Measurements from ENCODE around the gene DBNDD1.
"Not testable (repeated sequence)": the region's sequence is repeated elsewhere in the genome, so short reads cannot be mapped to it uniquely, and the experiment has no call there.

DBNDD1 gene

DNA sequence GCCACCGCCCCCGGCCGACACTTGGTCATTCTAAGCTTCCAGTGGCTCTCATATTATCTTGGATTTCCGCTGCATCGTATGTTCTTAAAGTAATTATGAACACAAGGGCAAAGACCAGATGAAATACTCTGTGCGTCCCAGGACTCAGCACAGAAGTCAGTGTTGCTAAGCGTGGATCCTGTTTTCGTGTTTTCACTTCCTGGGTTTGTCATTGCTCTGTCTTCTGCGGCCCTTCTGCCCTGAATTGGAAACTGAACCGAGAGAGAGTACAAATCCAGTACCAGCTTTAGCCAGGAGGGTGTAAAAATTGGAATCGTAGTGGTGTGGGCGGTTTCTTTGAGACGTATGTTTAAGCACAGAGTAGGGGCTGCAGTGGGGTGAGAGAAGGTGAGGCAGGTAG lies 32.7 kb downstream of the DBNDD1 start:
- DNase-seq: no peak

DNA sequence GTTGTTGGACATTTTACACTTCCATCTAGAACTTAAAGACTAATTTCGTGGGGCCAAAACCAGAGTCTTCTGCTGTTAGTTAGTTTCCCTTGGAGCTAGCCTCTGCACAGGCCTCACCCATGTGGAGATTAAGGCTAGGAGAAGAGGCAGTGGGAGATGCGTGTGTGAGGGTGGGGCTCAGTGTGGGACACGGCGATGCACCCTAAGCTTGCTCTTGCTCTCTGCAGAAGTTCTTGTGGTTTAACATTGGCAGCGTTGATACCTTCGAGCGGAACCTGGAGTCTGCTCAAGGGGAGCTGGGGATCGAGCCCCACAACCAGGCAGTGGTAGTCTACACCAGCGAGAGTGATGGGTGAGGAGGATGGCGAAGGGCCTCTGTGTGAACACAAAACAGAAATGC lies 34.0 kb downstream of the DBNDD1 start:
- no peak for DNase-seq

DNA sequence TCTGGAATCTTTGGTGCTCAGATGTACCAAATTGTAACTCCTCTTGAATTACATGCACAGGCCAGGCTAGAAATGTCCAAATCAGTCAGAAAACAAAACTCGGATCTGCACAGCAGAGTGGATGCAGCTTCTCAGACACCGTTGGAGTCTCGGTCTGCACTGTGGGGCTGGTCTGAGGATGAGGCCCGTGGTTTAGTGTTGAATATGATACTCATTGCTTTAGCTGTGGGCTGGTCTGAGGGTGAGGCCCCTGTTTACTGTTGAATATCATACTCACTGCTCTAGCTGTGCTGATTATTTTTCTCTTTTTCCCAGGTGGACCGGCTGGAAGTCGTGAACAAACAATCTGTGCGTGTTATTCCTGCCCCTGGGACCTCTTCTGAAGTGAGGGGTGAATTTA lies 35.0 kb downstream of the DBNDD1 start:
- no peak for DNase-seq

DNA sequence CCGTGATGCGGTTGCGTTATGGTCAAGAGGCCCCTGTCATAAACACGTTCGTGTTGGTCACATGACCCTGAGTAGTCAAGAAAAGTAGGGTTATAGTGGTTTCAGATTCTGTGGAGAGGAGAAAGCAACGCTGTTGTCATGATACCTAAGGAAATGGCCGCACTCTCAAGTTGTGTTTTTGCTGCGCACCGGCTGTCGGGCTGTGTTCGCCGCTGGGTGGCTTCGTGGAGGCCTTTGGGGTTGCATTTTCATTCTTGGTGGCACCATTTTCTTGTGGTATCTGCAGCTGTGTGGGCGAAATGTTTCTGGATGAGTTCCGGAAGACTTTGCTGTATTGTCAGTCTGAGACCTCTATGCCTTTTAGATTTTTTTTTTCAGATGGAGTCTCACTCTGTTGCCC lies 35.7 kb downstream of the DBNDD1 start:
- no peak for DNase-seq

DNA sequence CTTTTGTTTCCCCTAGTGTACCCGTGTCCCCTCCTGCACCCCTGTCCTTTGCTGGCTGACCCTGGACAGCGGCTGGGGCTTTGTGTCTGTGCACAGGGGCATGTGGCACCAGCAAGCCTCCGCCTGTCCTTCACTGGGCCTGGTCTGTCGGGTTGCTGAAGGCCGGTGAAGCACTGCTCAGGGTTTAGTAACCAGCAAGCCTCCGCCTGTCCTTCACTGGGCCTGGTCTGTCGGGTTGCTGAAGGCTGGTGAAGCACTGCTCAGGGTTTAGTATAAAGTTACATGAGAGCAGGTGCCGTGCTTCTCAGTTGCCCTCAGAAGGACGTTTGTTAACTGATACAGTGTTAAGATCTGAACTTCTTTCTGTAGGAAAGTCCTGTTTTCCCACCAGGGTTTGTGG lies 36.9 kb downstream of the DBNDD1 start:
- no peak for DNase-seq

DNA sequence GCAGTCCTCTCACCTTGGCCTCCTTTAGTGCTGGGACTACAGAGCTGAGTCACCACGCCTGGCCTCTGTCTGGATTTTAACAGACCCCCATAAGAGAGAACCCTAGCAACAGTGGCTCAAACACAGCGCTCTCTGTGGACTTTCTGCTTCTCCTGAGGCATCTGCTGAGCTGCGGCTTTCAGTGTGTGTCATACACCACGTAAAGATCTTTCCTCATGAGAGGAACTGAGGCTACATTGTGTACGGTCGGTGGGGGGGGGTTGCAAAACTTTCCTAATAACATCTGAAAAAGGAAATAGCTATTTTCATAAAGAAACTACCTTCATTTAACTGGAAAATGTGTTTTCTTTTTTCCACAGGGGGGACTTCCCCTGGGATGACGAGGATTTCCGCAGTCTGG lies 37.8 kb downstream of the DBNDD1 start:
- no peak for DNase-seq

DNA sequence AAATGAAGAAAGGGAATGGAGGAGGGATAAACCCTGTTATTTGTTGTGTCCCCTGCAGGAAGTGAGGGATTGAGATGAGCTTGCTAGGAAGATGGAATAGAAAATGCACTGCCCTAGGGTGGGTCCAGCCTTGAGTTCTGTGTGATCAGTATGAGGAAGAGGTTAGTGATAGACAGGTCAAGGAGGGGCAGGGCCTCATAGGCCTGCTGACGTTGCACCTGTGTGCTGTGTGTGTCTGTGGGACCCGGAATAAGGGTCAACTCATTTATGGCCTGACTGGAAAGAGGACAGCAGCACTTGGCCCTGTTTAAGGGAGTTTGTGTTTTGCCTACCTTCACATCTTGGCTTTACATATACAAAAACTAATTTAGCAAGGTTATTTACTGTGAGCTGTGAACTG lies 44.4 kb downstream of the DBNDD1 start:
- DNase-seq: no peak

DNA sequence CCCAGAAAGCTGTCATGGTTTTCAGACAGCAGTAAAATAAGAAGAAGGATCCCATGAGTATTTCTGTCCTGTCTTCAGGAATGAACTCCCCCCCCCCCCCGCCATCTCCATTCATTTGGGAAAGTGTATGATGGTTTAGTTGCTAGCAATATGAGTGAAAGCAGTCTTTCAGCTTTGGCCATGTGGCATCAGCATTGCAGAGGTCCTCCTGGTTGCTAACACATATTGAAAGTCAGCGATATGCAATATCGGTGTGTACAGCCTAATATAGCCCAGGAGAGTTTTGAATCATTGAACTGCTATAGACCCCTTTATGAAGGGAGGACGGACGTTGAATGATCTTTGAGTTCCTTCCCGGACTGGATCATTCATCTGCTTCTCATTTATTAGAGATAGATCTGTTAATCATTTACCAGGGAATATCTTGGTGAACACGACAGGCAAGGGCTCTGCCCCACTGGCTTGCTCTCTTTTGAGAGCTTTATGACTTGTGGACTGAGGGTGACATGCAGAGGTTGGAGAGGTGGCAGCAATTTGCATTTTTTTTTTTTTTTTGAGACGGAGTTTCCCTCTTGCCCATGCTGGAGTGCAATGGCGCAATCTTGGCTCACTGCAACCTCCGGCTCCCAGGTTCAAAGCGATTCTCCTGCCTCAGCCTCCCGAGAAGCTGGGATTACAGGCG lies 45.5 kb downstream of the DBNDD1 start:
- peak; percentile 90 for DNase-seq

DNA sequence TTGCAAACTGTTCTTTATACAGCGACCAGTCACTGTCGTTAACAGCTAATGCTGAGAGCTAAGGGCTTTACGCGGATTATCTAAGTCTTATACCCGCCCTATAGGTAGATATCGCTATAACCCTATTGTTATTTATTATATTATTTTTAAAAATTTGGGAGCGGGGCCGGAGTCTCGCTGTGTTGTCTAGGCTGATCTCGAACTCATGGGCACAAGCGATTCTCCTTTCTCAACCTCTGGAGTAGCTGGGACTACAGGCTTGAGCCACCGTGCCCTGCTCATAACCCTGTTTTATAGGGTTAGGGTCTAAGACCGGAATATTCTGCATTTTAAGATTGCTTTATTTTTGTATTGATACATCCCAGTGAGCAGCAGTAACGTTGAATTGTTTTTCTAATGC lies 46.0 kb downstream of the DBNDD1 start:
- DNase-seq: peak; percentile 45

DNA sequence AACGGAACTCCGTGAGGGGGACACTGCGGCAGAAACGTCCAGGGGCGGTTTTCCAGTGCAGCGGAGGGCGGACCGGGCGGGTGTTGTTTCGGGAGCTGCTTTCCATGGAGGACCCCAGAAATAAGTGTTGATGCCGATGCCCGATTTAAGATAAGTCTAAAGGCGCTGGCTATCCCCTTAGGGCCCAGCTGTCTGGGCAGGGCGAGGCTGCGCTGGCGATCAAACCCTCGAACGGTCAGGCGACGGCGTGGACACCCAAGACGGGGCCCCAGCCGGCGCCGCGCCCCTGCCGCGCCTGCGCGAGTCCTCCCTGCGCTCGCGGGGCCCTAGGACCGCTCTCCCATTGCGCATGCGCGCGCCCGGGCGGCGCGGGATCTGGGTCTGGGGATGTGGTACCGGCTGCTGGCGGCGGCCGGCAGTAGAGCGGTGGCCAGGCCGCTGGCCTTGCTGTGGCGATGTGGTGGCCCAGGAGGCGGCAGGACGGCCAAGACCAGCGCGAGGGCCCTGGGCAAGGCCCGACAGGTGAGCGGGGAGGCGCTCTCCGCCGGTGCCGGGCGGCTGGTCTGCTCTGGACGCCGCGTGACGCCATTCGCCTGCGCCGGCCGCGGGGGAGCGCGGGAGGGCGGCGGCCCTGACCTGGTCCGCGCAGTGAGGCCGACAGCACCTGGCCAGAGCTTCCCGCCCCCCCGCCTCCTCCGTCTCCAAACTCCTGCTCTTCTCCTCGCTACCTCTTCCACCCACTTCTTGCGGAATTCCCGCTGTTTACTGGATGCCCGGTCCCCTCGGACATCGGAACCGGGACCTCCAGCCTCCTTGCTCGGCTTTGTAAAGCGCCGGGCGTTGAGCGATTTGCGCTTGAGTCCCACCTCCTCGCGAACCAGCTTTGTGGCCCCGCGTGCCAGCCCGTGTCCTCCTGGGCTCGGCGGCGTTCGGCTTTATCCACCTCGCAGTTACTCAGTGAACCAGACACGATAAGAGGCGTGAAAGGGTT lies 46.7 kb downstream of the DBNDD1 start:
- DNase-seq: peak; percentile 91

DNA sequence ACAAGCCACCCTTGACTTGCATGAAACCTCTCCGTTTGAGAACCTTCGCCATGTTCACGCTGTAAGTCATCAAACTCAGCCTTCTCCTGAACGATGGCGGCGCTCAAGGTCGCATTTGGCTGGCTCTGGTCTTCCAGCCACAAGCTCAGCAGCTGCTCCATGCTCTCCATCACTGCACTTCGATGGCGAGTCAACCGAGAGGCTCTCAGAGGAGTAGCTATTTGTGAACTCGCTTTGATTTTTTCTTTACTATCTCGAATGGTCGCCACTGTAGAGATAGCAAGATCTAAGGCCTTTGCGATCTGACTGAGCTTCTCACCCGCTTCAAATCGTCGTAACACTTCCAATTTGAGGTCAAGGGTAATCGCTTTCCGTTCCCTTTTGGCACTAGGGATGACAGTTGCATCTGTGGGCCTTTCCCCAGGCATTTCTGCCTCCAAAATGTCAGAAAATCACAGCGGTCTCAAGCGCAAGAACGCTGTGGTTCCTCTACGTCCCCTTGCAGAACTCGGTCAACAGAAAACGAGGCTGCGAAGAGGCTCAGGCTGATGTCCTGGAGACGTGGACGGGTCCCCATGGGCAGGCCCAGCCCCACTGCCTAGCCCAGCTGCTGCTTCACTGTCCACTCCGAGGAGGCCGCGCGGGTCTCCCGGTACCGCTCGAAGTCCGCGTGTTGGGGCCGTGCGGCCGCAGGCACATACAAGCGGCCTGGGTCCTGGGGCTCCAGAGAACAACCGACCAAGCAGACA lies 47.6 kb downstream of the DBNDD1 start:
- DNase-seq: peak; percentile 69

DNA sequence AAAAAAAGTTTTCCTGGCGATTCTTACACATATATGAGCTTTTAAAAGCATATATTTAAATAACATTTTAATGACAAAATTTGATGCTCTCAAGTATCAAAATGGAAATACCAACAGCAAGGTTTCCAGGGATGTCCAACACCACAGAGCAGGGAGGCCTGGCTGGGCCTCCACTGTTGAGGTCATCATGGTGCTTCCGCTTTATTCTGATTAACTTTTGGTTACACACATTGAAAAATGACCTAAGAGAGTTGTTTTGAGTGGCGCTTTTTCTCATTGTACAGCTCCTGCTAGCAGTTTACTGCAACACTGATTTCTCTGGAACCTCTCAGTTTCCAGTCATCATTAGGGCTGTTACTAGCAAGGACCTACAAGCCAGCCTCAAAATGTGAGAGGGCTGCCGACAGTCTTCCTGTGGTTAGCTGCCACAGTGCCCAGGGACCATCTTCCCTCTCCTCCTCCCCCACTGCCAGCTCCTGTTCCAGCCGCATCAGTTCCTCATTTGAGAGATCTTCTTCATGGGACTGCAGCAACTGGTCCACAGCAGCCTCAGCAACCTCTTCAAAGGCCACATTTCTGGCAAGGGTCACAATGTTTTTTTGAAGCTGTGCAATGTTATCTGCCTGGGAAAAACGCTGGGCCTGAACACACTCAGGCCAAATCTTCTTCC lies 49.4 kb downstream of the DBNDD1 start:
- no peak for DNase-seq

DNA sequence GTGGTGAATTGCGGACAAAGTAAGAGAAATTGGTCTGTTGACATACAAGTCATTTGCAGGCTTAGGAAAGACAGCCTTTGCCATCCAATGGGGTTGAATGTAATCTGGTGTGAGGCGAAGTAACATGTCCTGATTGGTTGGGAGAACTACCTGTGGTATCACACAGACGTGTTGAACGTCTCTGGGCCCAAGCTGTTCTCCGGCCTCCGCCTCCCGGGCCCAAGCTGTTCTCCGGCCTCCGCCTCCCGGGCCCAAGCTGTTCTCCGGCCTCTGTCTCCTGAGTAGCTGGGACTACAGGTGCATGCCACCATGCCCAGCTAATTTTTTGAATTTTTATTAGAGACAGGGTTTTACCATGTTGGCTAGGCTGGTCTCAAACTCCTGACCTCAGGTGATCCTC lies 51.2 kb downstream of the DBNDD1 start:
- not testable (repeated sequence) for DNase-seq

DNA sequence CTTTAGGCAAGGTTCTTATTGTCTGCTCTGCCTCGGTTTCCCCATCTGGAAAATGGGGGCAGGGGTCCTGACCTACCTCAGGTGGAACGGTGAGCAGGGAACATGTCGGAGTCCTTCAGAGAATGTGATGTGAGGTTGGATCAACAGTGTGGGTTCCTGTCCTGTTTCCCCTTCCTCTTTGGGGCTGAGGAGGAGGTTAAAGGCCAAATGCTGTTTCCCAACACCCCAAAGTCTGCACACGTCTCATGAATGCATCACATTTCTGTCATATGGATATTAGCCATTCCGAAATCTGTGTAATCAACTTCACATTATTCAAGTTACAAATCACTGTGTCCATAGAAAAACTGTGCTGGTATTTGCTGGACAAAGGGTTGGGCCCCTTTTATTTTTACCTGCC lies 51.8 kb downstream of the DBNDD1 start:
- DNase-seq: not testable (repeated sequence)

DNA sequence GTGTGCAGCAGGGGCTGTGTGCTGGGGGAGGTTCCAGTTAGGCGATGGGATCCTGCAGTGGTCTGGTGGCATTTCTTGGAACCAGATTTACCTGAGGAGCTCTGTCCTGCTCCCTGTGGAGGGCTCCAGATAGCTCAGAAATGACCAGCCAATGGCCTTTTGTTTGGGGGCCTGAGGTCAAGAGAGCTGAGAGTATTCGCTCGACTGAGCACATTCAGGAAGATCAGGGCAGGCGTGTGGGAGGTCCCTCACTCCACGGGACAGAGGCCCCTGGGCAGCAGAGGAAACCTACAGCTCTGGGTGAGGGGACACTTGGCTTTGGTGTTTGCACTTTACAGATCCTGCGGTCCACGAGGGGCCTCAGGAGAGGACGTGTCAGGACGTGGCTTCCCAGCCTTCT lies 52.5 kb downstream of the DBNDD1 start:
- no peak for DNase-seq

DNA sequence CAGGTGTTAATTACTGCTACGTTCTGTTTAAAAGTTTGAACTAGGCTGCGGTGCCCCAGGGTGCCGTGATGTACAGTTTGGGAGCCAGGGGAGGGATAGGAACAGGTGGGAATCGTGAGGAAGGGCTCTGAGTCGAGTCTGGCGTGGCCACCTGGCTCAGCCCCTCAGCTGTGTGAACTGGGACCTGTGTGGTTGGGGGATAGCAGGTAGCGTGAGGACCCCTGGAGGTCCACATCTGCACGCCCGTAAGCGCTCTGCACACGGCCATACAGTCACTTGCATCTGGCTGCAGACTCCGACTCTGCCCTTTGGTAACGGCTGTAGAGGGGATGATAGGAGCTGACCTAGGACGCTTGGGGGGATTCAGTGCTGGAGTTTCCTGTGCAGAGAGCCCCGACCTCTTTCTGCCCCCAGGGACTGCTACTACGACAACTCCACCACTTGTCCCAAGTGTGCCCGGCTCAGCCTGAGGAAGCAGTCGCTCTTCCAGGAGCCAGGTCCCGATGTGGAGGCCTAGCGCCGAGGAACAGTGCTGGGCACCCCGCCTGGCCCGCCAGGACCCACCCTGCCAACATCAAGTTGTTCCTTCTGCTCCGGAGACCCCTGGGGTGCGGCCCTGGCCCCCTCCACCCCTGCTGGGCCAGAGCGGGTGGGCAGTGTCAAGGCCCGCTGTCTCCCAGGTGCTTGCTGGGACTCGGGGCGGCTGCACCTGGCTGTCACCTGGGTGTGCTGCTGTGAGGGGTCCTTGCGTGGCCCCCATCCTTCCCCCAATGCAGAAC lies 53.6 kb downstream of the DBNDD1 start:
- no peak for DNase-seq

DNA sequence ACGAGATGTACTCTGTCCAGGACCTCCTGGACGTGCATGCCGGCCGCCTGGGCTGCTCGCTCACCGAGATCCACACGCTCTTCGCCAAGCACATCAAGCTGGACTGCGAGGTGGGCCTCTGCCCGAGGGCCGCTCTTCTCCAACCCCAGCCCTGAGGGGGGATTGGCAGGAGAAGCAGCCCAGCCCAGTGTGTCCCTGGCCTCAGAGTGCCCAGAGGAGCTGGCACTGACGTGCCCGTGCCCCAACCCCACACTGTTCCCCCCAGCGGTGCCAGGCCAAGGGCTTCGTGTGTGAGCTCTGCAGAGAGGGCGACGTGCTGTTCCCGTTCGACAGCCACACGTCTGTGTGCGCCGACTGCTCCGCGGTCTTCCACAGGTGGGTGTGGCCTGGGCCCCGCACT lies 55.1 kb downstream of the DBNDD1 start:
- no peak for DNase-seq

DNA sequence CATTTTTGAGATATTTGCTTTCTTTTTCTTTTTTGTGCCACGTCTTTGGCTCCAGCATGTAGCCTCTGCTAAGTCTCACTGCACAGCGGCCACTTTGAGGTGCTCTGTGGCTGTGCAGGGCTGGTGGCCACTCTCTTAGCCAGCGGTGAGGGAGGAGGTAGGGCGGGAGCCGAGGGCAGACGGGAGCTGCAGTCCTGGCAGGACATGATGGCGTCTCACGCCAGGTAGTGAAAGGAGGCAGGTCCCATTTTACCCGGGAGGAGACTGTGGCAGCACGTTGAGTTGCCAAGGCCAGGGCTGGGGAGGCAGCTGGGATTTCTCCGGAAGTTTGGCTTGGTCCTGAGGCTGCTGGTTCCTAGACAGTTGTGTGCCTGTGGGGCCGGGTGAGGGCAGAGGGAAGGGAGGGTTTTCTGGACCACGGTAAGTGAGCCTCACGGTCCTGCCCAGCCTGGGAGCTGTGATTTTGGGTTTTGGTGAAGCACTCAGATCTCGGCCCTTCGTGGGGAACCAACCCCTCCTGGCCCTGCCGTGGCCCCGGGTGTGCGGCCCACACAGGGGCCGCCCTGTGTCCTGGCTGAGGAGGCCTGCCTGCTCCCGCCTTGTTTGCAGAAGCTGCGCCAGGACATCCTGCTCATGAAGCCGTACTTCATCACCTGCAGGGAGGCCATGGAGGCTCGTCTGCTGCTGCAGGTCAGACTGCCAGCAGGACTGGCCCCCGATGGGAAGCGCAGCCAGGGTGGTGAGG lies 56.3 kb downstream of the DBNDD1 start:
- no peak for DNase-seq

DNA sequence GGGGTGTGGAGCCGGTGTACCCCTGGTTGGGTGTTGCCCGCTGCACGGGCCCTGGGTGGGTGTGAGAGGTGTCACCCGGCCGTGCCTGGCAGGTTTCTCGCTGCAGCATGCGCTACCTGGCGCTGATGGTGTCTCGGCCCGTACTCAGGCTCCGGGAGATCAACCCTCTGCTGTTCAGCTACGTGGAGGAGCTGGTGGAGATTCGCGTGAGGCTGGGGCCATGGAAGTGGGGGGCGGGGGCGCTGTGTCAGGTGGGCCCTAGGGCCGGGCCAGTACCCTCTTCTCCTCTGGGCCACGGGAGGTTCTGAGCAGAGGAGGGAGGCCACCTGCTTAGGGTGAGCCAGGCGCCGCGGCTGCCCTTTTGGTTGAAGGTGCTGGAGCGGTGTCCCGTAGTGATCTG lies 57.3 kb downstream of the DBNDD1 start:
- no peak for DNase-seq

DNA sequence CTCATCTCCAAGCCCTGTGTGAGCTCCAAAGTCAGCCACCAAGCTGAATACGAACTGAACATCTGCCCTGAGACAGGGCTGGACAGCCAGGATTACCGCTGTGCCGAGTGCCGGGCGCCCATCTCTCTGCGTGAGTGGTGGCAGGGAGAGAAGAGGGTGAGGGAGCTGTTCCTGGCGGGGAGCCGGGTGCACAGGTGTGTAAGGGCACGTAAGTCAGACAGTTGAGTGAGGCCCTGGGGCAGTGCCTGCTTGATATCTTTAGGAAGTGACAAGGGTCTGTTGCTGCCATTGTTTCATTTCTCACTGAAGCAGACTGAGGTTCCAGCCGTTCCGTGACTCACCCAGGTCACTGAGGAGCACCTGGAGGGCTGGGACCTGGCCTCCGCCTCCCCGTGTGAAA lies 58.3 kb downstream of the DBNDD1 start:
- no peak for DNase-seq

DNA sequence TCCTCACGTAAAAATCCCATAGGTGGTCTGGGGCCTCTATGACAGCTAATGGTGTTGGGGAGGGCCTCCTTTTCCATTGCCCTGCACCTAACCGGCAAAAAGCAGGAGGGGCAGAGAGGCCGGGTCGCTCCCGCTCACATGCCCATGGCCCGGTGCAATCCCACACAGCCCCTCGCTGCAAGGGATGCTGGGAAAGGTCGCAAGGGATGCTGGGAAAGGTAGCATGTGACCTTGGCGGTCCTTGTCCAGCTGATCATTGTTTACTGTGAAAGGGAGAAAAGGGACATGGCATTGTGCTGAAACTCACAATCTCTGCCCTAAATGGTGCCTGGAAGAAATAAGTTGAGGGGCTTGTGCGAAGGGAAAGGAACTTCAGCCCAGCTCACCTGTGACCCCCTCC lies 60.7 kb downstream of the DBNDD1 start:
- DNase-seq: no peak

All from DMS53 (cell line).